ENCODE data around the gene B2M. TPM values are rescaled to one million over a fixed set of nuclear protein-coding genes. Genes with fewer than 3 reads are reported as not detected.
"Not testable (repeated sequence)": the region's sequence is repeated elsewhere in the genome, so short reads cannot be mapped to it uniquely, and the experiment has no call there.

Gene B2M
- total RNA-seq, 1 donor from 2014 or later = 4,741 TPM

GRCh38 chr15:44734839-44735481, 23.6 kb downstream of the B2M start:
- ATAC-seq = no peak
- Histone ChIP-seq H3K4me3 (no peak overlapping the region), H3K27ac (peak overlapping the region; percentile 78), H3K9me3 (no peaks in the 10 kb centered on the region), H3K27me3 (ENCODE audit: low read depth) (no peaks in the 10 kb centered on the region), H3K4me1 (peaks cover 32% of the 10 kb centered on the region), H3K36me3 (no peaks in the 10 kb centered on the region)
- no peak for TF ChIP-seq CTCF (IDR thresholded peaks at IDR 0.05)
- intact Hi-C loops (cut with DNase I) = loop anchor here (10.0 kb wide), 1 partner anchor 70 kb away; the partner anchor contains the start of gene SPG11
- DNase-seq = no peak

GRCh38 chr15:44735482-44736180, 24.3 kb downstream of the B2M start:
- peaks cover 26% of the 10 kb centered on the region for H3K4me1 ChIP-seq
- ATAC-seq = peak; percentile 67 to 84
- H3K27ac ChIP-seq = peak overlapping the region; percentile 78
- H3K9me3 ChIP-seq = no peaks in the 10 kb centered on the region
- intact Hi-C loops (cut with DNase I) = loop anchor here (10.0 kb wide), 1 partner anchor 71 kb away; the partner anchor contains the start of gene SPG11
- H3K4me3 ChIP-seq = peak overlapping the region; percentile 0
- no peaks in the 10 kb centered on the region for H3K36me3 ChIP-seq
- TF ChIP-seq CTCF (IDR thresholded peaks at IDR 0.05) = no peak
- no peak for DNase-seq
- H3K27me3 ChIP-seq (ENCODE audit: low read depth) = no peaks in the 10 kb centered on the region

- TF ChIP-seq CTCF (IDR thresholded peaks at IDR 0.05) = no peak
- intact Hi-C loops (cut with DNase I) = loop anchor here (10.0 kb wide), 1 partner anchor 71 kb away; the partner anchor contains the start of gene SPG11
- no peaks in the 10 kb centered on the region for H3K9me3 ChIP-seq
- peak within 1 kb of the TSS; percentile 0 for H3K4me3 ChIP-seq
- ATAC-seq (peak in 1 of 2 donors; percentile 9), DNase-seq (no peak)
- no peaks in the 10 kb centered on the region for H3K27me3 ChIP-seq (ENCODE audit: low read depth)
- H3K4me1 ChIP-seq = peaks cover 20% of the 10 kb centered on the region
- H3K36me3 ChIP-seq = no peaks in the 10 kb centered on the region
- peak within 1 kb of the TSS; percentile 78 for H3K27ac ChIP-seq
Measured at GRCh38 chr15:44736181-44736765, 25.0 kb downstream of the B2M start, which contains the start of gene TRIM69. Gene TRIM69 (plus strand): TSS chr15:44736528. CDS start chr15:44736705, 177 bp downstream.

GRCh38 chr15:44738340-44738984, 27.1 kb downstream of the B2M start:
- DNase-seq (no peak), ATAC-seq (peak; percentile 67 to 81)
- intact Hi-C loops (cut with DNase I) = loop anchor here (10.0 kb wide), 1 partner anchor 74 kb away; the partner anchor contains the start of gene SPG11
- peaks cover 20% of the 10 kb centered on the region for H3K4me1 ChIP-seq
- H3K4me3 ChIP-seq = no peak overlapping the region
- no peak overlapping the region for H3K27ac ChIP-seq
- no peaks in the 10 kb centered on the region for H3K9me3 ChIP-seq
- TF ChIP-seq CTCF (IDR thresholded peaks at IDR 0.05) = peak; percentile 70
- H3K36me3 ChIP-seq = no peaks in the 10 kb centered on the region
- H3K27me3 ChIP-seq (ENCODE audit: low read depth) = no peaks in the 10 kb centered on the region

GRCh38 chr15:44739222-44739847, 28.0 kb downstream of the B2M start:
- H3K27me3 ChIP-seq (ENCODE audit: low read depth); DNase-seq; H3K4me3 ChIP-seq; H3K36me3 ChIP-seq; H3K9me3 ChIP-seq; ATAC-seq; H3K27ac ChIP-seq: not testable (repeated sequence)
- intact Hi-C loops (cut with DNase I) = loop anchor here (10.0 kb wide), 1 partner anchor 75 kb away; the partner anchor contains the start of gene SPG11
- H3K4me1 ChIP-seq = peaks cover 20% of the 10 kb centered on the region

- intact Hi-C loops (cut with DNase I); H3K27me3 ChIP-seq (ENCODE audit: low read depth); ATAC-seq: not testable (repeated sequence)
Measured at GRCh38 chr15:44743454-44743853, 32.1 kb downstream of the B2M start.

More at GRCh38 chr15:44743454-44743853, 32.1 kb downstream of the B2M start:
- DNase-seq, H3K27ac ChIP-seq, H3K36me3 ChIP-seq, H3K9me3 ChIP-seq, H3K4me1 ChIP-seq, H3K4me3 ChIP-seq: not testable (repeated sequence)

Data from lower lobe of right lung (tissue), 2 donors.